SKM-1 (cell line): Measurements from ENCODE around the gene LRRC27.

Source experiments
- DNase-seq: peaks from one replicate; lab custom pipeline; 2025; ENCODE audit not compliant: unreplicated experiment; lab: John Stamatoyannopoulos, UW

The LRRC27 gene

GRCh38 chr10:132301371-132302330 lies 30.3 kb upstream of the LRRC27 start:
- no peak for DNase-seq

DNA sequence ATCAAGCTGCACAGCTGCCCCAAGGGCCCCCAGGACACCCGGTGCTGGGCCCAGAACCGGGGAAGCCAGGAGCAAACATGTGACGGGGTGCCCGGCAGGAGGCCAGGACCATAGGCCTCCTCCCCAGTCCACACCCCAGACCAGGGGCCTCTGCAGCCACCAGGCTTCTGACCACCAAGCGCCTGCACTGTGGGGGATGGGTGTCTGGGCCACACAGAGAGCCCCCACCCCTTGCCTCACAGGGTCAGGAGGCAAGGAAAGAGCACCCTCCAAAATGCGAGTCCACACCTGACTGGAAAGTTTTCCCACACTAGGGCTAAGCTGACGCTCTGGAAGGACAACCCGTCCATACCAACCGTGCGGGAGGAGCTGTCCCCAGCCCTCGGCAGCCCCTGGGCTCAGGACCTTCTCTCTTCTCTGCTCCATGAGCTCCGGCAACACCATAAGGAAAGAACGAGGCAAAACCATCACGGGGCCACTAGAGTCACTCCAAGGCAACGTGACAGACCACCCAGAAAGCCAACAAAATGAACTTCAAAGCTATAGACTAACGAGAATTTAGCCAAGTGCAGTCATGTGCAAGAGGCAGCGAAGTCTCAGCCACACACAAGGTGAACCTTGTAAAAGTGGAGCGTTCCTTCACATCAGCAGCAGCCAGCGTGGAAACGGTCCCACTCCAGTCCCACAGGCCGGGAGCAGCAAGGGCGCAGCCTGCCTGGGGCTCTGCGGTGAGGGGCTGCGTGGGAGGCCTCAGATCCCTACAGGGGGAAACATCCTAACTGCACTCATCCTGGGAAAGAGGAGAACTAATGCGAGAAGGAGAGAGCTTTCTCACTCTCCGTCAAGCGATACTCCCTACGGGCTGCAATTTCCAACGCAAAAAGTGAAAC lies 29.3 kb upstream of the LRRC27 start:
- DNase-seq: no peak

DNA sequence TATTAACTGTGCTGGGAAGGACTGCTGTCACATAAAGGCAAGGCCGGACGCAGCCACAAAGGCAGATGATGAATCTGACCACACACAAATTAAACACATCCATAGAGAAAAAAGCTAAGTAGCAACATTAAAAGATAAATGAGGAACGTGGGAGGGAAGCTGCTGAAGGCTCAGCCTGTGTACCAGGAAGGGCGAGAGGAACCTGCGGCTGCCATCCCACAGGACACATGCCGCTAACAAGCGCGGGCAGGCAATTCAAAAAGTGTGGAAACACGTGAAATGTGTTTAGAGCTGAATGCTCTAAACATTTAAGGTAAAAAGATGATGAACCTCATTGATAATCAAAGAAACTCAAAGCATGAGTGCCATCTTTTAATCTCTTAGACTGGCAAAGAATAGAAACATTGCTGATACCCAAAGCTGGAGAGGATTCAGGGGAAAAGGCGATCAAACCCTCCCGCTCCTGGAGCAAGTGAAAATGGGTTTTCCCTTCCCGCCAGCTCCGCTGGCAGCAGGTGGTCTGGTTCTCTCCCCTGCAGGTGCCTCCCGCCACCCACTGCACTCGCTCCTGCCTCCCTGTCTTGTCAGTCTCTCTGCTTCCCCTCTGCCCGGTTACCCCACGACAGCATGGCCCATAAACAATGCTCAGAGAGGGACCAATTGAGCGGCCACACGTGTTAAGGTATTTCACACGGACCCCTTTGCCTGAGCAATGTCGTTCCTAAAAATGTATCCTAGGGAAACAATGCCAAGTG lies 28.5 kb upstream of the LRRC27 start:
- DNase-seq: no peak

- DNase-seq: no peak
Measured at GRCh38 chr10:132304756-132305509, 27.1 kb upstream of the LRRC27 start.

- DNase-seq: no peak
Measured at GRCh38 chr10:132305654-132306342, 26.2 kb upstream of the LRRC27 start.

- no peak for DNase-seq
Measured at GRCh38 chr10:132306343-132306685, 25.7 kb upstream of the LRRC27 start.

GRCh38 chr10:132306864-132307751 lies 24.9 kb upstream of the LRRC27 start:
- no peak for DNase-seq

DNA sequence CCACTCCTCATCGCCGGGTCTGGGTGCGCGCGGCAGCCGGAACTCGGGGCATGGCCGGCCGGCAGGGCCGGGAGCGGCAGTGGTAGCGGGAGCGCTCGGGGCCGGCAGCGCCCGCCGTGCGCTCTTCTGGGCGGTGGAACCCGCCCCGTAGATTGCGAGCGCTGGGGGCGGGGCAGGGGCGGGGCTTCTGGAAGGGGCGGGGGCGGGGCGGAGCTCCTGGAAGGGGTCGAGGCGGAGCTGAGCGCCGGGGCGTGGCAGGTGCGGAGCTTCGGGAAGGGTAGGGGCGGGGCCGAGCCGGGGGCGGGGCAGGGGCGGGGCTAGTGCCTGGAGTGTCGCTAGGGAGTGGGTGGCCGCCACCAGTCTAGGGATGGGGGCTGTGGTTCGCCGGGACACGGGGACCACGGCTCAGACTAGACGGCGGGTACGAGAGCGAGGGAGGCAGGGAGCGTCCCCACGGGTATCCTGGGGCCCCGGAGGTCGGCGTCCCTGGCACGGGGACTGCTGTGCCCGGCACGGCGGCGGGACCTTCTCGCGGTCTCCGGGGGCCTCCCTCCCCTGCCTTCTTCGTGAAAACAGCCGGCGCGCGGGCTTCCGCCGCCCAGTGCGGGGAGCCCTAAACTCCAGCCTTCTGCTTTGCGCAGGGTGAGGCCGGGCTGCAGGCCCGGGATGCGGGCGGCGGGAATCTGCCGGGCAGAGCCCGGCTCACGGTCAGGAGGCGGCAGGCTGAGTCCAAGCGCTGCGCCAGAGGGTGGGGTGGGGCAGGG lies 24.0 kb upstream of the LRRC27 start, which contains the start of gene STK32C:
TSS of gene STK32C (minus strand) at position 128 of the 764 bp plus-strand sequence. CDS start at position 11, 117 bp downstream.
- peak; percentile 75 for DNase-seq

DNA sequence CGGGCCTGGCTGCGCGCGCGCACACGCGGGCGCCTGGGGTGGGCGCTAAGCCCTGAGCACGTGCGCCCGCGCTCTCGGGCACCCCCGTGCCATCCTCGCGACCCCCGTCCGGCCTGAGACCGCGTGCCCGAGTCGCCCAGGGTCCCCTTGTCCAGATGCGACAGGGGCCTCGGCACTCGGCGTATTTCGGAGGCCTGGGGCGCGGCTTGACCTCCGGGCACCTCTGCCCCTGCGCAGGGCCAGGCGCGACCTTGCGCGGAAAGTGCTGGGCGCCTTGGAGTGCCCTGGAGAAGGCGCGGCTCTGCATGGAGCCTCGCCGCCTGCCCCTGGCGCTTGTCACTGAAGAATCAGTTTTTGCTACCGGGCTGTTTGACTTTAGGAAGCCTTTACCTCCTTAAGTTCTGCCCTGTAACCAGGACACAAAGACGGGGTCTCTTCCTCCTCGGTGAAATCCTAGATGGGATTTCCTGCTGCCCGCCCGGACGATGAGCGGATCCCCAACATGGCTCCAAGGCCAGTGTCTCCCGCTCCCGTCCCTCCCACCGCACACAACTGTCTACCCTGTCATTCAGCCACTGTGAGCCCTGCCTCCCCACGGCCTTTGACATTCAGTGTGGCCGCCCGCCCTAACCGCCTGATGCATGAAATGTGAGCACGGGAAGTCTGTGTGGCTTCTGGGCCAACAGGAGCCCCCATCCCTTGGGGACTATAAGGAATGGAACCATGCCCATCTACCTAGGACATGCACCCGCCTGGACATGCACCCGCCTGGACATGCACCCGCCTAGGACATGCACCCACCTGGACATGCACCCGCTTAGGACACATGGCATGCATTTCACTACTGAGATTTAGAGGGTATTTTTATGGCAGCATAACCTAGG lies 23.2 kb upstream of the LRRC27 start:
- DNase-seq: no peak

DNA sequence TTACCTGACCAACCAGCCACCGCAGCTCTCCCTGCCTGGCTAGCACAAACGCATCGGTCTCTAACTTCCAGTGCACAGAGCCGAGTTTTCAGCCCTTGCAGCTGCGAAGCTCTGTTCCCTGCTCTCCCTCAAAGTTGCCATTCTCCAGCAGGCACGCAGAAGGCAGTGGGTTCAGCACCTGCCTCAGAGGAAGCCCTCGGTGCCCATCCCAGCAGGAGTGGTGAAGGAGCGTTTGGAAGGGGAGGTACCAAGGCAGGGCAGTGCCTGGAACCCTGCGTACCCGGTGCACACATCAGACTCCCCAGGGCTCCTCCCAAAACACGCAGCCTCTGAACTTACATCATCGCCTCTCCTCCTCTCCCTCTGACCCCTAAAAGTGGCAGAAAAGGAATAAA lies 22.5 kb upstream of the LRRC27 start:
- no peak for DNase-seq

DNA sequence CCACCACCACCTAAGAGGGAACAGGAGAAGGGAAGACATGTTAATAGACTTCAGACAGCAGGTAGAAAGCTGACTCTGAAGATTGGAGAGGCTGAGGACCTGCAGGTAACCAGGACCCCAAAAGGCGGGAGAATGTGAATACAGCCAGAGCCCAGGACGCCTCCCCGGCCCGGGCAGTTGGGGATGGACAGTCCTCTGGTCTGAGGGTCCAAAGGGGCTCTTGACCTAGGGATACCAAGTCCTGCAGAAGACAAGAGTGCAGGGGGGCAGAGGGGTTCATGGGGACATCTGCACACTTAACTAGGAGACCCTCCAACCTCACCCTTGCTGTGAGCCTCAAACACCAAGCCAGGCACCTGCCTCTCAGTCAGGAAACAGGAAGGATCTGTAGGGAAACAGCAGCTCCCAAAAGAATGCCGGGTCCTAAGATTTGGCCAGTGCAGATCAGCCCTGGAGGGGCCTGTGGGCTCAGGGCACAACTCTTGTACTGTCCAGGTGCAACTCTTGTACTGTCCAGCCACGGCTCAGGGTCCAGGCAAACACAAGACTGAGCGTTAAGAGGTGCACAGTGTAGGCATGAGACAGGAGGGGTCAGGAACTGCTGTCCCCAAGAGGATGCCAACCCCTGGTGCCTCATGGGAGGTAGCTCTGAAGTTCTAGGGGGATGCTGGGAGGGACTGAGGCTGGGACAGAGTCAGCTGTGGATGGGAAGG lies 22.0 kb upstream of the LRRC27 start:
- no peak for DNase-seq

DNA sequence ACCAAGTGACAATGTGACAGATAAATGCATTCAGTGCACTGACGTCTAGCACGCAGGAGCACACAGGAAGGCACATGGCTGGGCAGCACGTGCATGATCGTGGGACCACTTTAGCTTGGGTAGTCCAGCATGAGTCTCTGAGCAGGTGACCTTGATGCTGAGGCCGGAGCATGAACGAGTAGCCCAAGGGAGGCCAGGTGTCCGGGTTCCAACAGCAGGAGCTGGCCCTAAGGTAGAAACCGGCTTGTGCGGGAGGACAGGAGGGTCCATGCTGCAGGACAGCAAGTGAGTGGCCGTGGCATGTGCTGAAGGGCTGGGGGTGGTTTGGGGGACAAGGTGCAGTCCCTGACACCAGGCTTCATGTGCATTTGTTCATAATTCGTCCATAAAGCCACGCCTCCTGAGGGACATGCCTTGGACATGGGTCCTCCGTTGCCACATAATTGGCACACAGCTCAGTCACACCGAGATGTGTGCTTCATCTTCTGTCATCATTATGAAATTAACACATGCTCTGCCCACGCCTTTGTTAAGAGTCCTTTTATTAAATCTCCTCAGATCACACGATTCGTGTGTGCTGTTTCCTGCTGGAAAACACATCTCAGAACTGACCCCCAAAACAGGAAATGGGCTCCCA lies 21.2 kb upstream of the LRRC27 start:
- no peak for DNase-seq

- DNase-seq: no peak
Measured at GRCh38 chr10:132311338-132311939, 20.6 kb upstream of the LRRC27 start.

DNA sequence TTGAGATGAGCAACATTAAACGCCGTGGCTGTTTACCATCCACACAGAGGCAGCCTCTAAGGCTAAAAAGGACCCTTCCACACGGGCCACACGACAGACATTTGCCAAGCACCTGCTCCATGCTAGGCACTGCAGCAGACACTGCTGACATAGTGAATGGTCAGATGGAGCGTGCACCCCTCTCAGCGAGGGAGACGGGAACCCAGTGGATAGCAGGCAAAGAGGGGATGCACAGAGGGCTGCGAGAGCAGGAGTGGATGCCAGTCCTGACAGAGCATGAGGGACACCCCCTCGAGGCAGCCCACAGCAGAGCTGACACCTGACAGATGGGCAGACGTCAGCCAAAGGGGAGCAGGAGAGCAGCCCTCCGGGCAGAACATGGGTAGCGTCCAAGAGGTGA lies 18.7 kb upstream of the LRRC27 start:
- no peak for DNase-seq

DNA sequence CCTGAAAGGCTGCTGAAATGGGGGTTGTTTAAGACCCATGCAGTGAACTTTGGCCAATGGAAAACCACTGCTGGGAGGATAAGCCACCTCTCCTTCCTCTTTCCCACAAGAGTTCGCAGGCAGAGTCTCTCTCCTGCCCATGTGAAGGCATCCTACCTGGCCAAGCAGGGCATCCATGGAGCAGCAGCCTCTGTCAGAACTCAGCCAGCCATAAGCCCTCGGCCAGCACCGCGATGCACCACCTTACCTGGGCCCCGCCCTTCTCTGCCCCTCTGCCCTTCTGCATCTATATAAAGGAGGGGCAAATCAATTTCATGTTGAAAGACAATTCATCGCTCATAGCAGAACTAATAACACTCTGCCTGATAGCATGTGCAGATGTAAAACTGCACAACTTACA lies 18.1 kb upstream of the LRRC27 start:
- DNase-seq: no peak

DNA sequence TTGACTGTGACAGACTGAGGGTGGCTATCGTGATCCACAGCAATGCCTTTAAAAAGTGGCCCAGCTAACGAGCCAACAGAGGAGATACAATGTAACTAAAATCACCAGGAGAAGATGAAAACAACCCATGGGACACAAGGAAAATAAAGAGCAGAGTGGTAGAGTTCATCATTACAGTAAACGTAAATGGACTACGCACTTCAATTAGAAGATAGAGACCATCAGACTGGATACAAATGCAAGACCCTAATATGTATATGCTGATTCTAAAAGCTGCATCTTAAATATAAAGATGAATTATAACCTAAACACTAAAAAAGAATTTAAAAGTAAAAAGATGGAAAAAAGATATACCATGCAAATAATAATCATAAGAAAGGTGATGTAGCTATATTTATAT lies 17.7 kb upstream of the LRRC27 start:
- DNase-seq: no peak
